Measurements from ENCODE around the gene KYNU.

DNA sequence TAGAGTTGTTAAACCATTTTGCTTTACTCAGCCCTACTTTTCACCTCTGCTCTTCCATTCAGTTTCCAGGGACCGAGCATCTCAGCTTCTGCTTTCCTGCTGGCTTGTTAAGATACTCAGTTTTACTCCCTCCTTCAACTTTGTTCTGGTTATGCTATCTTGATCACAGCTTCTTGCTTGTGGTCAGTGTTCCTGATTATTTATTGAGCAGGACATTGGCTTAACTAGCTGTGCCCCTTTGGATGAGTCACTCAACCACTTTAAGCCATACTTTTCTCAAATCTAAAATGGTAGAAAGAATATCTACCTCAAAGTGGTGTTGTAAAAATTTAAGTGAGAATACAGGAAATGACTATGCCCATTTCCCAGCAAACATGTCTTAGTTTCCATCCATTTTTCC lies 124.0 kb downstream of the KYNU start:
- no peak for TF ChIP-seq EZH2phosphoT487 (IDR thresholded peaks at IDR 0.05; ENCODE audit: insufficient read depth, low read depth)
- TF ChIP-seq EZH2 (IDR thresholded peaks at IDR 0.05; ENCODE audit: insufficient read depth, poor library complexity, severe bottlenecking): no peak
